GM23338 (cell line): ENCODE data around the gene PAK4. TPM values are rescaled to one million over a fixed set of nuclear protein-coding genes. Genes with fewer than 3 reads are reported as not detected.

Experiments
- ATAC-seq: fragments of 200-7000 bp; cut with Tn5 transposase; 3 replicates; pipeline ENCODE4 v1.9.1; 2020
- DNase-seq: peaks from one replicate; pipeline ENCODE4 v3.0.0-alpha.2; 2015; ENCODE audit warnings: low spot score
- H2AFZ ChIP-seq: fragments of 200-600 bp; sonication (generic); 2 replicates; pipeline ENCODE4 v1.8.0; 2016; ENCODE audit warnings: antibody characterized with exemption, mild to moderate bottlenecking, moderate library complexity
- H3F3A ChIP-seq: fragments of 200-600 bp; sonication (generic); replicated peaks from 2 replicates; pipeline ENCODE4 v1.8.0; 2017; ENCODE audit warnings: antibody characterized with exemption, mixed run types, low read depth
- H3K27ac ChIP-seq: fragments of 200-600 bp; sonication (generic); 2 replicates; pipeline ENCODE4 v1.6.1; 2016; ENCODE audit warnings: low read depth
- H3K27me3 ChIP-seq: fragments of 200-600 bp; sonication (generic); 2 replicates; pipeline ENCODE4 v1.8.0; 2016; ENCODE audit warnings: mild to moderate bottlenecking, mixed run types, moderate library complexity; ENCODE audit not compliant: insufficient read depth
- H3K36me3 ChIP-seq: fragments of 200-600 bp; sonication (generic); 2 replicates; pipeline ENCODE4 v1.8.0; 2016; ENCODE audit warnings: mild to moderate bottlenecking; ENCODE audit not compliant: insufficient read depth
- H3K4me1 ChIP-seq: fragments of 200-600 bp; sonication (generic); 2 replicates; pipeline ENCODE4 v1.8.0; 2016; ENCODE audit warnings: mild to moderate bottlenecking, moderate library complexity; ENCODE audit not compliant: insufficient read depth
- H3K4me2 ChIP-seq: fragments of 200-600 bp; sonication (generic); 2 replicates; pipeline ENCODE4 v1.7.1; 2017; ENCODE audit warnings: mixed run types
- H3K4me3 ChIP-seq: fragments of 200-600 bp; sonication (generic); 2 replicates; pipeline ENCODE4 v1.6.1; 2016; ENCODE audit warnings: mixed run types
- H3K79me2 ChIP-seq: fragments of 200-600 bp; sonication (generic); replicated peaks from 2 replicates; pipeline ENCODE4 v1.8.0; 2017; ENCODE audit warnings: mild to moderate bottlenecking; ENCODE audit not compliant: insufficient read depth
- H3K9me2 ChIP-seq: fragments of 200-600 bp; sonication (generic); 2 replicates; pipeline ENCODE4 v1.8.0; 2017; ENCODE audit not compliant: insufficient read depth
- H4K20me1 ChIP-seq: fragments of 200-600 bp; sonication (generic); replicated peaks from 2 replicates; pipeline ENCODE4 v1.8.0; 2017; ENCODE audit warnings: mild to moderate bottlenecking; ENCODE audit not compliant: insufficient read depth
- H3K27ac Mint-ChIP-seq: 2 replicates; pipeline ENCODE4 v1.8.0; 2020; ENCODE audit warnings: inconsistent platforms, mild to moderate bottlenecking, moderate library complexity, mixed read lengths
- H3K27me3 Mint-ChIP-seq: 3 replicates; pipeline ENCODE4 v1.8.0; 2022; ENCODE audit warnings: low read depth, mild to moderate bottlenecking, moderate library complexity, mixed read lengths, inconsistent platforms; ENCODE audit not compliant: insufficient read depth, poor library complexity
- H3K36me3 Mint-ChIP-seq: 3 replicates; pipeline ENCODE4 v1.8.0; 2021; ENCODE audit warnings: low read depth, mild to moderate bottlenecking, inconsistent platforms, moderate library complexity, mixed read lengths
- H3K4me1 Mint-ChIP-seq: 3 replicates; pipeline ENCODE4 v1.8.0; 2020; ENCODE audit warnings: mild to moderate bottlenecking, inconsistent platforms, mixed read lengths
- H3K4me3 Mint-ChIP-seq: 3 replicates; pipeline ENCODE4 v1.8.0; 2021; ENCODE audit warnings: moderate library complexity, mild to moderate bottlenecking, inconsistent platforms, mixed read lengths
- H3K9me3 Mint-ChIP-seq: 3 replicates; pipeline ENCODE4 v1.8.0; 2020; ENCODE audit warnings: moderate library complexity, mild to moderate bottlenecking, inconsistent platforms, mixed read lengths
- JUNB ChIP-seq: IDR thresholded peaks from one replicate; pipeline ENCODE4 v1.6.1; 2016; ENCODE audit warnings: antibody characterized with exemption; ENCODE audit not compliant: unreplicated experiment
- POLR2AphosphoS5 ChIP-seq: IDR thresholded peaks from 2 replicates; pipeline ENCODE4 v1.6.1; 2016; ENCODE audit warnings: antibody characterized with exemption, low read depth
- STAT1 ChIP-seq: IDR thresholded peaks from one replicate; pipeline ENCODE4 v1.6.1; 2016; ENCODE audit warnings: antibody characterized with exemption; ENCODE audit not compliant: unreplicated experiment
- ZNF114 ChIP-seq: fragments of 250-450 bp; sonication (Bioruptor Pico); IDR thresholded peaks from 2 replicates; pipeline ENCODE4 v1.5.0; 2020; ENCODE audit warnings: mild to moderate bottlenecking, moderate library complexity
- ZNF331 ChIP-seq: fragments of 250-450 bp; sonication (Bioruptor Pico); IDR thresholded peaks from 2 replicates; pipeline ENCODE4 v1.5.0; 2020; ENCODE audit warnings: low read depth, mild to moderate bottlenecking, moderate library complexity
- ZNF462 ChIP-seq: fragments of 250-450 bp; sonication (Bioruptor Pico); IDR thresholded peaks from 2 replicates; pipeline ENCODE4 v1.5.0; 2020; ENCODE audit warnings: mild to moderate bottlenecking, moderate library complexity
- polyA plus RNA-seq: library from polyadenylated mRNA; unstranded; fragments of >200 nt; fragmentation: Nextera tagmentation; extraction: Ambion mirVana; gene quantifications from 2 replicates; pipeline ENCODE4 v1.2.1, GENCODE V29; 2016
- total RNA-seq: library from RNA; depleted of rRNA; stranded (reverse); fragments of >200 nt; shearing (Covaris generic); gene quantifications from 2 replicates; pipeline ENCODE4 v1.2.3, GENCODE V29; 2014
- TF ChIP-seq, protein P1 (sequence below): IDR thresholded peaks from one replicate; pipeline ENCODE4 v1.6.1; 2018; ENCODE audit warnings: antibody characterized with exemption; ENCODE audit not compliant: unreplicated experiment

The PAK4 gene
- total and polyA plus RNA-seq, 2 experiments from 2014 or later, result 28.7 to 35.4 TPM

DNA sequence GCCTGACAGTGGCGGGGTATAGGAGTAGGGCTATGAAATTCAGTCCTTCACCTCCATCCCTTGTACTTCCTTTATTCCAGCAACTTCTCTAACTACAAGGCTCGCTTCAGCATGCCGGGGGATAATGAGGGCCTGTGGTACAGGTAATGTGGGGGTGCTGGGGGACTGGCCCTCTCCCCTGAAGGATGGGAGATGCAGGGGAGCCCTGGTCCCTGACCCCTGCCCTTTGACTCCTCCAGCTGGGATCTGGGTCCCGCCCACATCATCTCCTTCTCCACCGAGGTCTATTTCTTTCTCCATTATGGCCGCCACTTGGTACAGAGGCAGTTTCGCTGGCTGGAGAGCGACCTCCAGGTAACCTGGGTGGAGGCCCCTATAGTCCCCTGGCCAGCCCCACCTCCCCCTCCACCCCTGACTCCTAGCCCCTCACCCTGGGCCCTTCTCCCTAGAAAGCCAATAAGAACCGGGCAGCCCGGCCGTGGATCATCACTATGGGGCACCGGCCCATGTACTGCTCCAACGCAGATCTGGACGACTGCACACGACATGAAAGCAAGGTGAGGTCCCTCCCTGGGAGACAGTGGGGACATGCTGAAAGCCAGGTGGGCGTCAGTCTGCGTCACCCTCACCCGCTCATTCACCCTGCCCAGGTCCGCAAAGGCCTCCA, 25.0 kb upstream of the PAK4 start (continued):
- TF ChIP-seq, protein P1, sequence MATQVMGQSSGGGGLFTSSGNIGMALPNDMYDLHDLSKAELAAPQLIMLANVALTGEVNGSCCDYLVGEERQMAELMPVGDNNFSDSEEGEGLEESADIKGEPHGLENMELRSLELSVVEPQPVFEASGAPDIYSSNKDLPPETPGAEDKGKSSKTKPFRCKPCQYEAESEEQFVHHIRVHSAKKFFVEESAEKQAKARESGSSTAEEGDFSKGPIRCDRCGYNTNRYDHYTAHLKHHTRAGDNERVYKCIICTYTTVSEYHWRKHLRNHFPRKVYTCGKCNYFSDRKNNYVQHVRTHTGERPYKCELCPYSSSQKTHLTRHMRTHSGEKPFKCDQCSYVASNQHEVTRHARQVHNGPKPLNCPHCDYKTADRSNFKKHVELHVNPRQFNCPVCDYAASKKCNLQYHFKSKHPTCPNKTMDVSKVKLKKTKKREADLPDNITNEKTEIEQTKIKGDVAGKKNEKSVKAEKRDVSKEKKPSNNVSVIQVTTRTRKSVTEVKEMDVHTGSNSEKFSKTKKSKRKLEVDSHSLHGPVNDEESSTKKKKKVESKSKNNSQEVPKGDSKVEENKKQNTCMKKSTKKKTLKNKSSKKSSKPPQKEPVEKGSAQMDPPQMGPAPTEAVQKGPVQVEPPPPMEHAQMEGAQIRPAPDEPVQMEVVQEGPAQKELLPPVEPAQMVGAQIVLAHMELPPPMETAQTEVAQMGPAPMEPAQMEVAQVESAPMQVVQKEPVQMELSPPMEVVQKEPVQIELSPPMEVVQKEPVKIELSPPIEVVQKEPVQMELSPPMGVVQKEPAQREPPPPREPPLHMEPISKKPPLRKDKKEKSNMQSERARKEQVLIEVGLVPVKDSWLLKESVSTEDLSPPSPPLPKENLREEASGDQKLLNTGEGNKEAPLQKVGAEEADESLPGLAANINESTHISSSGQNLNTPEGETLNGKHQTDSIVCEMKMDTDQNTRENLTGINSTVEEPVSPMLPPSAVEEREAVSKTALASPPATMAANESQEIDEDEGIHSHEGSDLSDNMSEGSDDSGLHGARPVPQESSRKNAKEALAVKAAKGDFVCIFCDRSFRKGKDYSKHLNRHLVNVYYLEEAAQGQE, result no peak
- TF ChIP-seq POLR2AphosphoS5 (no peak), JUNB (no peak), STAT1 (no peak), ZNF114 (no peak)

GRCh38 chr19:39103151-39103550, 22.4 kb upstream of the PAK4 start:
- Histone ChIP-seq H3K79me2 (no peaks in the 10 kb centered on the region), H3K9me2 (no peaks in the 10 kb centered on the region), H3K27ac (no peak overlapping the region), H3K36me3 (no peaks in the 10 kb centered on the region), H3K4me2 (no peak overlapping the region), H3K4me3 (no peak overlapping the region), H4K20me1 (no peaks in the 10 kb centered on the region), H3K4me1 (0 out of 2 replicates have a peak, but pooled peaks cover 3% of the 10 kb centered on the region), H2AFZ (no peak overlapping the region), H3K27me3 (peaks cover 16% of the 10 kb centered on the region), H3F3A (no peaks in the 10 kb centered on the region)
- no peak overlapping the region for H3K4me3 Mint-ChIP-seq
- H3K27me3 Mint-ChIP-seq, result peaks cover 12% of the 10 kb centered on the region
- no peaks in the 10 kb centered on the region; the same call in 2 of the 3 replicates for H3K4me1 Mint-ChIP-seq
- H3K36me3 Mint-ChIP-seq, result no peaks in the 10 kb centered on the region
- TF ChIP-seq, protein P1, result no peak
- no peak for TF ChIP-seq POLR2AphosphoS5
- no peak for TF ChIP-seq ZNF462
- TF ChIP-seq ZNF331, result no peak
- no peak for ATAC-seq
- no peak for DNase-seq
- no peaks in the 10 kb centered on the region; the same call in 2 of the 3 replicates for H3K9me3 Mint-ChIP-seq
- no peak overlapping the region for H3K27ac Mint-ChIP-seq
